Transverse colon (tissue), 4 donors: ENCODE results near the gene MEGF8. TPM values are rescaled to one million over a fixed set of nuclear protein-coding genes. Genes with fewer than 3 reads are reported as not detected.

Experiments used
- DNase-seq: peaks from one replicate; pipeline ENCODE4 v3.0.0-alpha.2; 2019
- H3K27ac ChIP-seq, 4 donors: fragments of 200-600 bp; sonication (generic); 2 replicates each; pipeline ENCODE4 v1.5.1; 2016 to 2018; ENCODE audit warnings: inconsistent platforms in 4 of 4
- H3K27me3 ChIP-seq: fragments of 200-600 bp; sonication (generic); 2 replicates; pipeline ENCODE4 v1.5.1; 2017; ENCODE audit warnings: inconsistent platforms
- H3K36me3 ChIP-seq, 4 donors: fragments of 200-600 bp; sonication (generic); 2 replicates each; pipeline ENCODE4 v1.5.1; 2017 to 2019; ENCODE audit warnings: inconsistent platforms in 4 of 4
- H3K4me1 ChIP-seq, 4 donors: fragments of 200-600 bp; sonication (generic); 2 replicates each; pipeline ENCODE4 v1.5.1; 2017 to 2020; ENCODE audit warnings: inconsistent platforms in 4 of 4
- H3K4me3 ChIP-seq, 4 donors: fragments of 200-600 bp; sonication (generic); 1 replicate in 1 of 4; 2 replicates in 3 of 4; pipeline versions ENCODE4 v1.5.1 to v1.6.1; 2017 to 2019; ENCODE audit warnings: inconsistent platforms in 4 of 4
- H3K9me3 ChIP-seq, 2 donors: fragments of 200-600 bp; sonication (generic); 2 replicates each; pipeline ENCODE4 v1.5.1; 2017 to 2019; ENCODE audit warnings: inconsistent platforms in 2 of 2
- EP300 ChIP-seq: sonication (generic); formaldehyde crosslinking; IDR thresholded peaks from one replicate; pipeline ENCODE4 v1.6.1; 2017; ENCODE audit warnings: antibody characterized with exemption, low read depth
- POLR2A ChIP-seq: fragments of 450-650 bp; IDR thresholded peaks from one replicate; pipeline ENCODE4 v1.6.1; 2016; ENCODE audit warnings: antibody characterized with exemption, mild to moderate bottlenecking, moderate library complexity
- POLR2AphosphoS5 ChIP-seq, 3 donors: sonication (generic); formaldehyde crosslinking; IDR thresholded peaks; one replicate each; pipeline ENCODE4 v1.6.1; 2016; ENCODE audit warnings: antibody characterized with exemption in 3 of 3
- WGBS, 2 donors: methylation state at CpG; one replicate each; pipeline ENCODE4 v1.1.5; 2018; ENCODE audit warnings: low coverage in 1 of 2; 5-methylcytosine and 5-hydroxymethylcytosine counted together
- in situ Hi-C, 4 donors: fragments of 200-750 bp; cut with MboI; loops; one replicate each; pipeline versions ENCODE4 v1.15.0 to v1.15.1; 2017; ENCODE audit warnings: low sequenced_read_pairs in 3 of 4, low pct_ligation_motif_present in 1 of 4, low pct_unique_long_range_greater_than_20kb in 1 of 4
- intact Hi-C: fragments of 100-400 bp; cut with DNase I; formaldehyde crosslinking; loops from one replicate; pipeline ENCODE4 v1.15.1; 2023; ENCODE audit warnings: low total_unique reads
- total RNA-seq, 4 donors: library from RNA; depleted of rRNA; stranded (reverse); fragments of >200 nt; gene quantifications; one replicate each; pipeline ENCODE4 v1.1.0, GENCODE V29; 2016
- TF ChIP-seq, protein P1 (sequence below), 5 experiments: fragments of 200-600 bp in 3 of 5; fragments of 450-650 bp in 2 of 5; sonication (generic) in 3 of 5; IDR thresholded peaks; 1 replicate in 2 of 5; 2 replicates in 3 of 5; pipeline ENCODE4 v1.5.1; 2016 to 2017; ENCODE audit warnings: antibody characterized with exemption in 5 of 5, inconsistent platforms in 3 of 5, mild to moderate bottlenecking in 2 of 5, moderate library complexity in 1 of 5

MEGF8 gene
- total RNA-seq, 4 donors from 2014 or later, result 15.3 to 40.4 (median 22.8) TPM

DNA sequence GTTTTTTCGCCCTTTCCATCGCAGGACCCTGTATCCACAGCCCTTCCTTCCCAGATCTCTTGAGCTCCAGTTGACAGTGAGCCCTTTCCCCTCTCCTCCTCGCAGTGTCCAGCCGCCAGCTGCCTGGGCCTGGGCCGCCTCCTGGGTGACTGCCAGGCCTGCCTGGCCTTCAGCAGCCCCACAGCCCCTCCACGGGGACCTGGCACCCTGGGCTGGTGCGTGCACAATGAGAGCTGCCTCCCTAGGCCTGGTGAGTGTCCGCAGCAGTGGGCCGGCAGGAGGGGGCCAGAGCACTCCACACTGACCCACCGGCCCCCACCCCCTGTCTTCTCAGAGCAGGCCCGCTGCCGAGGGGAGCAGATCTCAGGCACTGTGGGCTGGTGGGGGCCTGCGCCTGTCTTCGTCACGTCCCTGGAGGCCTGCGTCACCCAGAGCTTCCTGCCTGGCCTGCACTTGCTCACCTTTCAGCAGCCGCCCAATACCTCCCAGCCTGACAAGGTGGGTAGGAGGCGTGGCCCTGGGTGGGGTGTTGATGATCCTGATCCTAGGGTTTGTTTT, 19.0 kb downstream of the MEGF8 start:
- intact Hi-C loops, result no loop called here
- Histone ChIP-seq H3K4me1 (no peaks in the 10 kb centered on the region), H3K27ac (no peak overlapping the region), H3K36me3 (peaks cover 0 to 7% (median 0%) of the 10 kb centered on the region in 4 donors), H3K4me3 (no peak overlapping the region), H3K9me3 (no peaks in the 10 kb centered on the region), H3K27me3 (no peaks in the 10 kb centered on the region)
- no peak for DNase-seq
- 92 to 100% methylated on average over 3 to 18 of the region's 18 CpGs for WGBS, 2 donors
- in situ Hi-C loops, result no loop called here
- TF ChIP-seq, protein P1, sequence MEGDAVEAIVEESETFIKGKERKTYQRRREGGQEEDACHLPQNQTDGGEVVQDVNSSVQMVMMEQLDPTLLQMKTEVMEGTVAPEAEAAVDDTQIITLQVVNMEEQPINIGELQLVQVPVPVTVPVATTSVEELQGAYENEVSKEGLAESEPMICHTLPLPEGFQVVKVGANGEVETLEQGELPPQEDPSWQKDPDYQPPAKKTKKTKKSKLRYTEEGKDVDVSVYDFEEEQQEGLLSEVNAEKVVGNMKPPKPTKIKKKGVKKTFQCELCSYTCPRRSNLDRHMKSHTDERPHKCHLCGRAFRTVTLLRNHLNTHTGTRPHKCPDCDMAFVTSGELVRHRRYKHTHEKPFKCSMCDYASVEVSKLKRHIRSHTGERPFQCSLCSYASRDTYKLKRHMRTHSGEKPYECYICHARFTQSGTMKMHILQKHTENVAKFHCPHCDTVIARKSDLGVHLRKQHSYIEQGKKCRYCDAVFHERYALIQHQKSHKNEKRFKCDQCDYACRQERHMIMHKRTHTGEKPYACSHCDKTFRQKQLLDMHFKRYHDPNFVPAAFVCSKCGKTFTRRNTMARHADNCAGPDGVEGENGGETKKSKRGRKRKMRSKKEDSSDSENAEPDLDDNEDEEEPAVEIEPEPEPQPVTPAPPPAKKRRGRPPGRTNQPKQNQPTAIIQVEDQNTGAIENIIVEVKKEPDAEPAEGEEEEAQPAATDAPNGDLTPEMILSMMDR (IDR thresholded peaks at IDR 0.05), result no peak
- TF ChIP-seq EP300 (no peak), POLR2A (no peak), POLR2AphosphoS5 (IDR thresholded peaks at IDR 0.05) (no peak)

DNA sequence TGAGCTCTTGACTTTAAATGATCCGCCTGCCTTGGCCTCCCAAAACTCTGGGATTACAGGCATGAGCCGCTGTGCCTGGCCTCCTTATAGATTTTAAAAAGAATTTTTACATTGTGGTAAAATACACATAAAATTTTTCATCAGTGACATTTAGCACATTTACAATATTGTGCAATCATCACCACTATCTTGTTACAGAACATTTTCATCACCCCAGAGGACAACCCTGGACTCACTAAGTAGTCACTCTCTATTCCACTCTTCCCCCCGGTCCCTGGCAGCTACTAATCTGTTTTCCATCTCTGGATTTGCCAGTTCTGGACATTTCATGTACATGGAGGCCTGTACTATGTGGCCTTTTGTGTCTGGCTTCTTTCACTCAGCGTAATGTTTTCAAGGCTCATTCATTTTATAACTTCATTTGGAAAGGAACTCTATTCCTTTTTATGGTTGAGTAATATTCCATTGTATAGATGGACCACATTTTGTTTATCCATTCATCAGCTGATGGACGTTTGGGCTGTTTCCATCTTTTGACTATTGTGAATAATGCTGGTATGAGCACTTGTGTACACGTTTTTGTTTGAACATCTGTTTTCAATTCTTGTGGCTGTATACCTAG, 19.9 kb downstream of the MEGF8 start:
- Histone ChIP-seq H3K27me3 (no peaks in the 10 kb centered on the region), H3K36me3 (peaks cover 0 to 7% (median 0%) of the 10 kb centered on the region in 4 donors), H3K9me3 (no peaks in the 10 kb centered on the region), H3K27ac (no peak overlapping the region), H3K4me1 (no peaks in the 10 kb centered on the region), H3K4me3 (no peak overlapping the region)
- 79 to 83% methylated on average over 3 to 6 of the region's 6 CpGs for WGBS, 2 donors
- in situ Hi-C loops, result no loop called here
- intact Hi-C loops, result no loop called here
- no peak for DNase-seq
- TF ChIP-seq POLR2AphosphoS5 (IDR thresholded peaks at IDR 0.05), result no peak
- TF ChIP-seq, protein P1 (IDR thresholded peaks at IDR 0.05), result no peak
- TF ChIP-seq EP300, result no peak
- TF ChIP-seq POLR2A, result no peak

DNA sequence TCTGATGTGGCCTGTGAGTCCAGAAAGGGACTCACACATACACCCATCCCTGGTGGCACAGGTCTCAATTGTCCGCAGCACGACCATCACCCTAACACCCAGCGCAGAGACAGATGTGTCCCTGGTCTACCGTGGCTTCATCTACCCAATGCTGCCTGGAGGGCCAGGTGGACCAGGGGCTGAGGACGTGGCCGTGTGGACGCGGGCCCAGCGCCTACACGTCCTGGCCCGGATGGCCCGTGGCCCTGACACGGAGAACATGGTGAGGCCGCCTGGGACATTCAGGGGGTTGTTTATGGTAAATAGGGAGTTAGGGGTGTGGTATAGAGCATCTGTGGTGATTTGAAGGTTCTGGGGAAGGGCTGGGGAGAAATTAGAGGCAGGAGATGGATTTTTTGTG, 22.8 kb downstream of the MEGF8 start:
- H3K27ac ChIP-seq, result no peak overlapping the region

DNA sequence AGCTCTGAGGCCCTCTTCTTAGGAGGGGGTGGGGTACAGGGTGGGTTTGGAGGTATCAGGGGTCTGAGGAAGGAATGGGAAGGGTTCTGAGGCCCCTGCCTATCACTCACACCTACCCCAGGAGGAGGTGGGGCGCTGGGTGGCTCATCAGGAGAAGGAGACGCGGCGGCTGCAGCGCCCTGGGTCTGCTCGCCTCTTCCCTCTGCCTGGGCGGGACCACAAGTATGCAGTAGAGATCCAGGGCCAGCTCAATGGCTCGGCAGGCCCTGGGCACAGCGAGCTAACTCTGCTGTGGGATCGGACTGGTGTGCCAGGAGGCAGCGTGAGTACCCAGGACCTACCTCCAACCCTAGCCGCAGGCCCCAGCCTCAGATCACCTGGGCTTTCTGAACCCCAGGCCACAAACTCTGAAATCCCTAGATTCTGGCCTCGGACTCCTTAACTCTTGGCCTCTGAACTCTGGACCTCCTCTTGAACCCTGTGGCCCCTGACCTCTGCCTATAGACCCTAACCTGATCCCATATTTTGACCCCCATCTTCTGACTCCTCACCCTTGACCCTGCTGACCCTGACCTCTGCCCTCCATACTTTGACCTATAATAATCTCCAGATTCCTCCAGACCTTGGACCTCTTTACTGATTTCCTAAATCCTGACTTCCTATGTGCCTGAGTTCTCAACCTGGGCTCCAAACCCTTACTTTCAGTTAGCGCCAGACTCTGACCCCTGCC, 24.1 kb downstream of the MEGF8 start:
- in situ Hi-C loops, result no loop called here
- 90 to 100% methylated on average over 6 to 14 of the region's 14 CpGs for WGBS, 2 donors

More for the DNA sequence above, 22.8 kb downstream of the MEGF8 start:
- 94% methylated on average over 14 of the region's 14 CpGs; no CpG with 5 or more reads in 1 of the 2 donors for WGBS, 2 donors
- DNase-seq, result no peak
- Histone ChIP-seq H3K9me3 (no peaks in the 10 kb centered on the region), H3K36me3 (peaks cover 0 to 7% (median 0%) of the 10 kb centered on the region in 4 donors), H3K4me3 (no peak overlapping the region), H3K27me3 (no peaks in the 10 kb centered on the region), H3K4me1 (no peaks in the 10 kb centered on the region)
- no peak for TF ChIP-seq POLR2A
- TF ChIP-seq POLR2AphosphoS5 (IDR thresholded peaks at IDR 0.05), result no peak
- TF ChIP-seq, protein P1 (IDR thresholded peaks at IDR 0.05), result no peak
- no peak for TF ChIP-seq EP300
- in situ Hi-C loops, result no loop called here
- intact Hi-C loops, result no loop called here

More for the DNA sequence above, 24.1 kb downstream of the MEGF8 start:
- Histone ChIP-seq H3K4me1 (no peaks in the 10 kb centered on the region), H3K4me3 (no peak overlapping the region), H3K9me3 (no peaks in the 10 kb centered on the region), H3K36me3 (peaks cover 0 to 7% (median 0%) of the 10 kb centered on the region in 4 donors), H3K27me3 (no peaks in the 10 kb centered on the region), H3K27ac (no peak overlapping the region)
- TF ChIP-seq EP300 (no peak), POLR2A (no peak), POLR2AphosphoS5 (IDR thresholded peaks at IDR 0.05) (no peak)
- TF ChIP-seq, protein P1 (IDR thresholded peaks at IDR 0.05), result no peak
- intact Hi-C loops, result no loop called here
- DNase-seq, result no peak
